Omental fat pad (tissue), 4 donors: ENCODE results near the gene SPRED2. TPM values are rescaled to one million over a fixed set of nuclear protein-coding genes. Genes with fewer than 3 reads are reported as not detected.

Experiments
- ATAC-seq: fragments of 150-250 bp; one replicate; pipeline ENCODE4 v1.9.1; 2016; ENCODE audit warnings: mild to moderate bottlenecking, moderate library complexity; ENCODE audit not compliant: low FRiP score
- DNase-seq: peaks from one replicate; pipeline ENCODE4 v3.0.0-alpha.2; 2019; ENCODE audit warnings: low spot score
- CTCF ChIP-seq, 3 donors: fragments of 450-650 bp; IDR thresholded peaks; one replicate each; pipeline ENCODE4 v1.5.1; 2016 to 2017; ENCODE audit warnings: antibody characterized with exemption in 3 of 3, mild to moderate bottlenecking in 3 of 3, moderate library complexity in 2 of 3
- total RNA-seq, 4 donors: library from RNA; depleted of rRNA; stranded (reverse); fragments of >200 nt; gene quantifications; one replicate each; pipeline ENCODE4 v1.1.0, GENCODE V29; 2016

The SPRED2 gene
- total RNA-seq, 4 donors from 2014 or later: 22.9 to 45.4 (median 26.6) TPM

- DNase-seq (no peak), ATAC-seq (no peak)
- no peak for TF ChIP-seq CTCF (IDR thresholded peaks at IDR 0.05)
Measured at GRCh38 chr2:65287364-65287763, 145.0 kb downstream of the SPRED2 start.

DNA sequence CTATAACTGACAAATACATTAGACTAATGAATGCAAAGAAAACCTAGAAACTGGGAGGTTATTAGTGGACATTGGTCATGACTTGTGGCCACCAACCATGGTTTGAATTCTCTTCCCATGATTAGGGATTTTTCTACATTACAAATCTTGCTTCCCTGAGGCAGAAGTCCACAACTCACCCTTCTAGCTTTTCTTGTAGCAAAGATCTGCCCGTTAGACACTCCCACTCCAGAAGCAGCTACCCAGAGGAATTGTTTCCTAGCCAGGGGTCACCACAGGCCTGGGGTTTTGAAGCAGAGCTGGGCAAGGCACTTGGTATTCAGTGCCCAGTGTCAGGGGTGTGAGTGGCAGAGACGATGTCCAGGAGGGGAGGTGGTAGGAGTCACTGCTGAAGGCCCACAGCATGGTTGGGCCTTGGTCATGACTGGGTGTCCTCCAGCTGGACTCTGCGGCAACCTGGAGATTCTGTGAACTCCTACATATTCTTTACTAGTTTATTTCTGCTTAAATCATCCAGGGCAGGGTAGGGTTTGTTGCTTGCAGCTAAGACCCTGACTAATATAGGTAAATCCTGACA is 149.8 kb downstream of the SPRED2 start:
- TF ChIP-seq CTCF (IDR thresholded peaks at IDR 0.05): no peak
- ATAC-seq (no peak), DNase-seq (no peak)

- ATAC-seq (peak; percentile 48), DNase-seq (no peak)
- no peak for TF ChIP-seq CTCF (IDR thresholded peaks at IDR 0.05)
Measured at GRCh38 chr2:65281627-65282351, 150.6 kb downstream of the SPRED2 start.

GRCh38 chr2:65279756-65280155 is 152.6 kb downstream of the SPRED2 start:
- TF ChIP-seq CTCF (IDR thresholded peaks at IDR 0.05): no peak
- ATAC-seq: no peak
- DNase-seq: no peak

GRCh38 chr2:65278531-65278981 is 153.8 kb downstream of the SPRED2 start:
- ATAC-seq (no peak), DNase-seq (no peak)
- TF ChIP-seq CTCF (IDR thresholded peaks at IDR 0.05): no peak

DNA sequence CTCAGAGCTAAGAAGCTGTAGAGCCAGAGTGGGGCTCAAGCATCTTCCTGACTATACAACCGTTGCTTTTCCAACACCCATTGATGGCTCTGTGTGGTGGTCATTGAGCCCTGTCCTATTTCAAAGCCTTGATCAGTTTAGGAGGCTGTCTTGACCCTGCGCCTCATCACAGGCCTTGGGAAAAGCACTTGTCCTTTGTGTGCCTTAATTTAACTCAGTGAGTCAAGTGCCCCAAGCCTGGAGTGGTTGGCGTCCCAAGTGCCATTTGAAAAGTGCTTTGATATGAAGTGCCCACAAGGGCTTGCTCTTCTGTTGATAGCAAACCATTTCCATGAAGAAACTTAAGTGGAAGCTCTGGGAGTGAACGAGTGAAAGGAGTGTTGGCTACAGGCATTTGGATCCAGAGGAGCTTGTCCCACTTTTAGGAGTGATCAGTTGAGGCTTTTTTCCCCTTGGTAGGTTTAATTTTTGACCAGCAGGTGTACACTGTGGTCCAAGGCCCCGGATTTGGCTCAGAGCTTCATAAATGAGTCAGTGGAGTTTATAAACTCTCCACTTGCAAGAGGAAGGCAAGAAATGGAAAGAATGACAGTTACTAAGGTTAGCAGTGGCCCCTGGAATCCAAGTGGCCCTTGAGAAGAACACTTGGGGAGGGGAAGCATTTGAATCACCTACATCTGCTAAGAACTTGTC is 154.5 kb downstream of the SPRED2 start:
- ATAC-seq (no peak), DNase-seq (no peak)
- no peak for TF ChIP-seq CTCF (IDR thresholded peaks at IDR 0.05)
